ENCODE measurements around the gene CDC42BPB. TPM values are rescaled to one million over a fixed set of nuclear protein-coding genes. Genes with fewer than 3 reads are reported as not detected.

CDC42BPB gene
- total RNA-seq, 1 donor = 14.1 TPM

Other genes with a start within 250 kb of the CDC42BPB start
- 0.84 TPM for gene AMN, start 134.9 kb downstream of the CDC42BPB start, total RNA-seq
- not detected for gene LBHD2, start 26.7 kb upstream of the CDC42BPB start, total RNA-seq
- gene EXOC3L4, start 37.2 kb upstream of the CDC42BPB start, total RNA-seq = not detected
- gene TNFAIP2, start 65.9 kb upstream of the CDC42BPB start, total RNA-seq = 410 TPM

Data from mononuclear cell (primary cell).